ENCODE results near the gene UBXN10. TPM values are rescaled to one million over a fixed set of nuclear protein-coding genes. Genes with fewer than 3 reads are reported as not detected.

UBXN10 gene
- polyA plus RNA-seq, 5 donors = 1.9 to 6.3 (median 4.5) TPM

GRCh38 chr1:20150326-20150705 is 35.6 kb upstream of the UBXN10 start:
- no peak for DNase-seq

GRCh38 chr1:20150969-20151368 is 34.9 kb upstream of the UBXN10 start:
- DNase-seq = no peak

- DNase-seq = peak; percentile 73 to 79
Observed at GRCh38 chr1:20151906-20152598, 33.8 kb upstream of the UBXN10 start.

GRCh38 chr1:20152599-20152930 is 33.3 kb upstream of the UBXN10 start:
- no peak for DNase-seq

- DNase-seq = peak; percentile 86 to 87
Observed at GRCh38 chr1:20153000-20153418, 32.9 kb upstream of the UBXN10 start.

- DNase-seq = no peak
Observed at GRCh38 chr1:20154301-20154831, 31.5 kb upstream of the UBXN10 start.

- no peak for DNase-seq
Observed at GRCh38 chr1:20158358-20159070, 27.4 kb upstream of the UBXN10 start.

GRCh38 chr1:20160034-20160433 is 25.9 kb upstream of the UBXN10 start:
- DNase-seq = no peak

GRCh38 chr1:20164694-20165202 is 21.1 kb upstream of the UBXN10 start:
- no peak for DNase-seq

GRCh38 chr1:20165522-20165951 is 20.4 kb upstream of the UBXN10 start:
- DNase-seq = no peak

- DNase-seq = no peak
Observed at GRCh38 chr1:20166051-20166450, 19.8 kb upstream of the UBXN10 start.

- no peak for DNase-seq
Observed at GRCh38 chr1:20167126-20167525, 18.8 kb upstream of the UBXN10 start.

GRCh38 chr1:20168564-20169491 is 17.1 kb upstream of the UBXN10 start:
- DNase-seq = no peak

- no peak for DNase-seq
Observed at GRCh38 chr1:20169932-20170331, 16.0 kb upstream of the UBXN10 start.

- DNase-seq = no peak
Observed at GRCh38 chr1:20172033-20172590, 13.8 kb upstream of the UBXN10 start.

- no peak for DNase-seq
Observed at GRCh38 chr1:20174937-20175666, 10.8 kb upstream of the UBXN10 start.

- DNase-seq = no peak
Observed at GRCh38 chr1:20178634-20179370, 7.1 kb upstream of the UBXN10 start.

GRCh38 chr1:20179371-20180128 is 6.3 kb upstream of the UBXN10 start:
- DNase-seq = no peak

- no peak for DNase-seq
Observed at GRCh38 chr1:20180129-20180843, 5.6 kb upstream of the UBXN10 start.
